Rectal smooth muscle tissue (tissue), 1 donor: ENCODE data around the gene ATP8B1.
"Not testable (repeated sequence)": the region's sequence is repeated elsewhere in the genome, so short reads cannot be mapped to it uniquely, and the experiment has no call there.

Source experiments
- H3K27ac ChIP-seq: one replicate; pipeline ENCODE4 v1.7.0; 2013; ENCODE audit warnings: low read depth, low read length, inconsistent platforms
- H3K27me3 ChIP-seq: one replicate; pipeline ENCODE4 v1.7.0; 2013; ENCODE audit warnings: low read length; ENCODE audit not compliant: control insufficient read depth, insufficient read depth
- H3K36me3 ChIP-seq: one replicate; pipeline ENCODE4 v1.7.0; 2013; ENCODE audit warnings: low read length; ENCODE audit not compliant: control insufficient read depth, insufficient read depth
- H3K4me1 ChIP-seq: one replicate; pipeline ENCODE4 v1.7.0; 2013; ENCODE audit warnings: low read length; ENCODE audit not compliant: control insufficient read depth, insufficient read depth
- H3K4me3 ChIP-seq: one replicate; pipeline ENCODE4 v1.7.0; 2013; ENCODE audit warnings: low read length
- H3K9ac ChIP-seq: one replicate; pipeline ENCODE4 v1.7.0; 2013; ENCODE audit warnings: low read length

ATP8B1 gene

GRCh38 chr18:57835904-57836303 lies 32.8 kb upstream of the ATP8B1 start:
- Histone ChIP-seq H3K9ac (no peak overlapping the region), H3K4me3 (no peak overlapping the region), H3K27ac (no peak overlapping the region), H3K4me1 (no peaks in the 10 kb centered on the region), H3K36me3 (no peaks in the 10 kb centered on the region), H3K27me3 (no peaks in the 10 kb centered on the region)

- no peaks in the 10 kb centered on the region for H3K36me3 ChIP-seq
- H3K9ac ChIP-seq: no peak overlapping the region
- no peaks in the 10 kb centered on the region for H3K4me1 ChIP-seq
- no peak overlapping the region for H3K27ac ChIP-seq
- H3K4me3 ChIP-seq: no peak overlapping the region
- no peaks in the 10 kb centered on the region for H3K27me3 ChIP-seq
Observed at GRCh38 chr18:57834616-57835015, 31.5 kb upstream of the ATP8B1 start.

GRCh38 chr18:57833441-57834101 lies 30.5 kb upstream of the ATP8B1 start:
- no peak overlapping the region for H3K9ac ChIP-seq
- no peak overlapping the region for H3K27ac ChIP-seq
- peak overlapping the region; percentile 30 for H3K4me3 ChIP-seq
- no peaks in the 10 kb centered on the region for H3K27me3 ChIP-seq
- no peaks in the 10 kb centered on the region for H3K36me3 ChIP-seq
- no peaks in the 10 kb centered on the region for H3K4me1 ChIP-seq

GRCh38 chr18:57832730-57833129 lies 29.6 kb upstream of the ATP8B1 start:
- H3K4me1 ChIP-seq: no peaks in the 10 kb centered on the region
- no peak overlapping the region for H3K4me3 ChIP-seq
- no peaks in the 10 kb centered on the region for H3K27me3 ChIP-seq
- no peaks in the 10 kb centered on the region for H3K36me3 ChIP-seq
- H3K9ac ChIP-seq: no peak overlapping the region
- no peak overlapping the region for H3K27ac ChIP-seq

- H3K9ac ChIP-seq: no peak overlapping the region
- H3K36me3 ChIP-seq: no peaks in the 10 kb centered on the region
- no peaks in the 10 kb centered on the region for H3K27me3 ChIP-seq
- H3K4me3 ChIP-seq: no peak overlapping the region
- H3K27ac ChIP-seq: no peak overlapping the region
- no peaks in the 10 kb centered on the region for H3K4me1 ChIP-seq
Observed at GRCh38 chr18:57831597-57832377, 28.7 kb upstream of the ATP8B1 start.

- no peaks in the 10 kb centered on the region for H3K27me3 ChIP-seq
- no peak overlapping the region for H3K9ac ChIP-seq
- no peak overlapping the region for H3K27ac ChIP-seq
- H3K4me1 ChIP-seq: no peaks in the 10 kb centered on the region
- no peak overlapping the region for H3K4me3 ChIP-seq
- H3K36me3 ChIP-seq: no peaks in the 10 kb centered on the region
Observed at GRCh38 chr18:57827646-57828045, 24.5 kb upstream of the ATP8B1 start.

GRCh38 chr18:57826252-57826651 lies 23.1 kb upstream of the ATP8B1 start:
- no peaks in the 10 kb centered on the region for H3K4me1 ChIP-seq
- no peak overlapping the region for H3K27ac ChIP-seq
- H3K9ac ChIP-seq: no peak overlapping the region
- H3K27me3 ChIP-seq: no peaks in the 10 kb centered on the region
- no peaks in the 10 kb centered on the region for H3K36me3 ChIP-seq
- H3K4me3 ChIP-seq: no peak overlapping the region

- H3K4me3 ChIP-seq, H3K27ac ChIP-seq, H3K27me3 ChIP-seq, H3K9ac ChIP-seq, H3K36me3 ChIP-seq, H3K4me1 ChIP-seq: not testable (repeated sequence)
Observed at GRCh38 chr18:57820583-57820982, 17.5 kb upstream of the ATP8B1 start.

- Histone ChIP-seq H3K27me3 (no peaks in the 10 kb centered on the region), H3K27ac (no peak overlapping the region), H3K4me3 (no peak overlapping the region), H3K9ac (no peak overlapping the region), H3K36me3 (no peaks in the 10 kb centered on the region), H3K4me1 (peaks cover 3% of the 10 kb centered on the region)
Observed at GRCh38 chr18:57819671-57820460, 16.8 kb upstream of the ATP8B1 start.

- Histone ChIP-seq H3K4me3 (no peak overlapping the region), H3K27me3 (no peaks in the 10 kb centered on the region), H3K27ac (no peak overlapping the region)
Observed at GRCh38 chr18:57819119-57819518, 16.0 kb upstream of the ATP8B1 start.

GRCh38 chr18:57816208-57816954 lies 13.3 kb upstream of the ATP8B1 start:
- Histone ChIP-seq H3K36me3 (no peaks in the 10 kb centered on the region), H3K27me3 (no peaks in the 10 kb centered on the region), H3K27ac (no peak overlapping the region), H3K4me1 (peaks cover 3% of the 10 kb centered on the region), H3K9ac (no peak overlapping the region), H3K4me3 (no peak overlapping the region)

More at GRCh38 chr18:57819119-57819518, 16.0 kb upstream of the ATP8B1 start:
- Histone ChIP-seq H3K9ac (no peak overlapping the region), H3K36me3 (no peaks in the 10 kb centered on the region), H3K4me1 (peaks cover 3% of the 10 kb centered on the region)

GRCh38 chr18:57814555-57814954 lies 11.4 kb upstream of the ATP8B1 start:
- Histone ChIP-seq H3K4me1 (no peaks in the 10 kb centered on the region), H3K4me3 (no peak overlapping the region), H3K9ac (no peak overlapping the region), H3K27me3 (no peaks in the 10 kb centered on the region), H3K36me3 (no peaks in the 10 kb centered on the region), H3K27ac (no peak overlapping the region)
